IMR-90 (cell line): ENCODE data around the gene SYP. TPM values are rescaled to one million over a fixed set of nuclear protein-coding genes. Genes with fewer than 3 reads are reported as not detected.
A peak's percentile ranks its signal among the peaks of the same experiment; 100 is the strongest.
"Not testable (repeated sequence)": the region's sequence is repeated elsewhere in the genome, so short reads cannot be mapped to it uniquely, and the experiment has no call there.

ENCODE experiments used
- ATAC-seq: fragments of 200-7000 bp; cut with Tn5 transposase; 2 replicates; pipeline ENCODE4 v1.9.1; 2020; ENCODE audit warnings: low read depth, mild to moderate bottlenecking, moderate library complexity
- BruUV-seq: library from RNA; stranded (reverse); fragments of 400-500 nt; replicated peaks from 2 replicates; lab custom pipeline; 2021; lab: Mats Ljungman, UMichigan
- CTCF ChIA-PET: fragments of 300-600 bp; formaldehyde crosslinking; extraction: SDS; loops from one replicate; lab custom pipeline; 2021; ENCODE audit warnings: antibody characterized with exemption; lab: Yijun Ruan, JAX
- POLR2A ChIA-PET: fragments of 300-600 bp; sonication (Branson Sonifier 250); formaldehyde crosslinking; loops from one replicate; lab custom pipeline; 2022; ENCODE audit warnings: antibody characterized with exemption; ENCODE audit not compliant: unreplicated experiment; lab: Charles Lee
- DNase-seq: peaks from one replicate; pipeline ENCODE4 v3.0.0; 2013
- H2AFZ ChIP-seq: replicated peaks from 2 replicates; pipeline ENCODE3; 2013; ENCODE audit warnings: low read length, mild to moderate bottlenecking; ENCODE audit not compliant: poor library complexity
- H2AK5ac ChIP-seq: 2 replicates; pipeline ENCODE4 v1.6.1; 2013; ENCODE audit warnings: low read depth, low read length, inconsistent platforms
- H2AK9ac ChIP-seq: replicated peaks from 2 replicates; pipeline ENCODE3; 2013; ENCODE audit warnings: mild to moderate bottlenecking, low read depth, low read length, moderate library complexity; ENCODE audit not compliant: poor library complexity
- H2BK120ac ChIP-seq: 2 replicates; pipeline ENCODE4 v1.6.1; 2013; ENCODE audit warnings: low read depth, low read length, inconsistent platforms
- H2BK15ac ChIP-seq: 3 replicates; pipeline ENCODE4 v1.6.1; 2013; ENCODE audit warnings: low read depth, low read length, inconsistent platforms
- H2BK20ac ChIP-seq: 2 replicates; pipeline ENCODE4 v1.6.1; 2013; ENCODE audit warnings: low read depth, mild to moderate bottlenecking, inconsistent platforms, low read length, moderate library complexity
- H2BK5ac ChIP-seq: 2 replicates; pipeline ENCODE4 v1.6.1; 2013; ENCODE audit warnings: mild to moderate bottlenecking, low read depth, low read length, inconsistent platforms; ENCODE audit not compliant: poor library complexity, severe bottlenecking
- H3K14ac ChIP-seq: replicated peaks from 2 replicates; pipeline ENCODE4 v1.6.1; 2013; ENCODE audit warnings: low read depth, low read length, inconsistent platforms
- H3K18ac ChIP-seq: 2 replicates; pipeline ENCODE4 v1.6.1; 2013; ENCODE audit warnings: low read depth, low read length, control low read depth
- H3K23ac ChIP-seq: 2 replicates; pipeline ENCODE4 v1.6.1; 2013; ENCODE audit warnings: low read depth, low read length, inconsistent platforms
- H3K27ac ChIP-seq: 2 replicates; pipeline ENCODE4 v1.5.1; 2013; ENCODE audit warnings: mild to moderate bottlenecking, control low read depth, low read length; ENCODE audit not compliant: insufficient read depth
- H3K27me3 ChIP-seq: 2 replicates; pipeline ENCODE4 v1.6.1; 2013; ENCODE audit warnings: low read length; ENCODE audit not compliant: control insufficient read depth, insufficient read depth
- H3K36me3 ChIP-seq: 2 replicates; pipeline ENCODE4 v1.6.1; 2013; ENCODE audit warnings: low read length, mixed read lengths; ENCODE audit not compliant: control insufficient read depth, insufficient read depth
- H3K4ac ChIP-seq: 2 replicates; pipeline ENCODE4 v1.6.1; 2013; ENCODE audit warnings: low read depth, low read length, inconsistent platforms
- H3K4me1 ChIP-seq: 2 replicates; pipeline ENCODE4 v1.6.1; 2013; ENCODE audit warnings: low read length, mixed read lengths; ENCODE audit not compliant: control insufficient read depth, insufficient read depth
- H3K4me2 ChIP-seq: 2 replicates; pipeline ENCODE4 v1.6.1; 2013; ENCODE audit warnings: low read depth, mild to moderate bottlenecking, control low read depth, low read length, moderate library complexity
- H3K4me3 ChIP-seq: 2 replicates; pipeline ENCODE4 v1.5.1; 2013; ENCODE audit warnings: low read depth, mild to moderate bottlenecking, control low read depth, low read length, moderate library complexity; ENCODE audit not compliant: insufficient read depth
- H3K56ac ChIP-seq: 2 replicates; pipeline ENCODE4 v1.6.1; 2013; ENCODE audit warnings: low read length, inconsistent platforms; ENCODE audit not compliant: insufficient read depth; ENCODE audit errors: extremely low read depth
- H3K79me1 ChIP-seq, 2 experiments: 2 replicates each; pipeline ENCODE4 v1.6.1; 2013; ENCODE audit warnings: low read length in 2 of 2, inconsistent platforms in 1 of 2, low read depth in 1 of 2
- H3K9ac ChIP-seq: 2 replicates; pipeline ENCODE4 v1.6.1; 2013; ENCODE audit warnings: low read depth, low read length, control low read depth
- H3K9me1 ChIP-seq: 2 replicates; pipeline ENCODE4 v1.6.1; 2013; ENCODE audit warnings: low read length, inconsistent platforms; ENCODE audit not compliant: insufficient read depth
- H3K9me3 ChIP-seq: 2 replicates; pipeline ENCODE4 v1.6.1; 2013; ENCODE audit warnings: low read length; ENCODE audit not compliant: control insufficient read depth, insufficient read depth
- H4K20me1 ChIP-seq: 2 replicates; pipeline ENCODE4 v1.6.1; 2013; ENCODE audit warnings: low read length, inconsistent platforms; ENCODE audit not compliant: insufficient read depth
- H4K5ac ChIP-seq: 2 replicates; pipeline ENCODE4 v1.6.1; 2013; ENCODE audit warnings: mild to moderate bottlenecking, low read depth, low read length, control low read depth
- H4K8ac ChIP-seq, 2 experiments: 2 replicates each; pipeline ENCODE4 v1.6.1; 2013; ENCODE audit warnings: low read depth in 2 of 2, low read length in 2 of 2, control low read depth in 1 of 2, inconsistent platforms in 1 of 2
- H4K91ac ChIP-seq: 2 replicates; pipeline ENCODE4 v1.6.1; 2013; ENCODE audit warnings: low read depth, low read length, inconsistent platforms; ENCODE audit not compliant: insufficient read depth
- BHLHE40 ChIP-seq: fragments of 150-350 bp; IDR thresholded peaks from 2 replicates; pipeline ENCODE4 v1.6.1; 2016; ENCODE audit warnings: mild to moderate bottlenecking, low read depth, low read length
- CEBPB ChIP-seq: IDR thresholded peaks from 2 replicates; pipeline ENCODE4 v1.6.1; 2012; ENCODE audit warnings: low read depth, low read length, improper control_type of control experiment
- WGBS, 2 experiments: methylation state at CpG; one replicate each; pipeline versions ENCODE4 v1.1.5 to v1.1.7; 2013; ENCODE audit warnings: missing lambda C conversion rate in 2 of 2; ENCODE audit not compliant: insufficient read length in 1 of 2; ENCODE audit errors: extremely low coverage in 2 of 2; 5-methylcytosine and 5-hydroxymethylcytosine counted together
- dilution Hi-C: fragments of 300-500 bp; cut with HindIII; formaldehyde crosslinking; loops from one replicate; pipeline ENCODE4 v1.14.3; 2018; ENCODE audit warnings: low sequenced_read_pairs; ENCODE audit not compliant: unreplicated experiment
- in situ Hi-C: fragments of 300-500 bp; cut with MboI; formaldehyde crosslinking; loops from 3 replicates; pipeline ENCODE4 v1.14.3; 2019; ENCODE audit warnings: low sequenced_read_pairs, inconsistent platforms, mixed read lengths
- intact Hi-C: fragments of 100-400 bp; cut with micrococcal nuclease; formaldehyde crosslinking; loops from 2 replicates; pipeline ENCODE4 v1.10.0; 2022
- polyA plus RNA-seq, 3 experiments: library from polyadenylated mRNA; depleted of rRNA; stranded (reverse); fragments of >200 nt; gene quantifications; 2 replicates each; pipeline ENCODE4 v1.2.3, GENCODE V29; 2012; ENCODE audit warnings: low replicate concordance in 1 of 3
- total RNA-seq: library from RNA; depleted of rRNA; stranded (reverse); fragments of >200 nt; gene quantifications from 2 replicates; pipeline ENCODE4 v1.2.3, GENCODE V29; 2012

SYP gene
- total and polyA plus RNA-seq, 2 of the 4 experiments (the other 2 are of a cell fraction) = under 0.01 to 0.05 TPM

- no peak overlapping the region for H4K8ac ChIP-seq
- no peak overlapping the region for H3K4ac ChIP-seq
- no peak overlapping the region for H3K4me3 ChIP-seq
- intact Hi-C loops = no loop called here
- H4K20me1 ChIP-seq = no peaks in the 10 kb centered on the region
- no peak overlapping the region for H2BK15ac ChIP-seq
- TF ChIP-seq BHLHE40 (no peak), CEBPB (peak; percentile 64; the same call in 1 of the 2 replicates)
- no peak overlapping the region for H4K5ac ChIP-seq
- no CpG with 5 or more reads among the region's 1 CpG for WGBS, 2 experiments
- dilution Hi-C loops = no loop called here
- H3K4me2 ChIP-seq = no peak overlapping the region
- peaks cover 6% of the 10 kb centered on the region for H3K4me1 ChIP-seq
- ATAC-seq = no peak
- no peaks in the 10 kb centered on the region; the same call in 1 of the 2 replicates for H3K27me3 ChIP-seq
- no peaks in the 10 kb centered on the region; a peak in 1 of 4 replicates for H3K79me1 ChIP-seq
- H3K23ac ChIP-seq = no peak overlapping the region
- no peak overlapping the region for H3K18ac ChIP-seq
- H2BK120ac ChIP-seq = no peak overlapping the region
- no peaks in the 10 kb centered on the region for H3K36me3 ChIP-seq
- H3K56ac ChIP-seq = no peak overlapping the region
- DNase-seq = no peak
- H3K9me3 ChIP-seq = no peaks in the 10 kb centered on the region
- no peak overlapping the region for H2AK5ac ChIP-seq
- H3K27ac ChIP-seq = no peak overlapping the region
- in situ Hi-C loops = no loop called here
- H3K14ac ChIP-seq = no peak overlapping the region
- CTCF ChIA-PET = no interaction called here
- H3K9ac ChIP-seq = no peak overlapping the region
- H4K91ac ChIP-seq = no peak overlapping the region
- H2AFZ ChIP-seq = no peak overlapping the region
- H3K9me1 ChIP-seq = no peaks in the 10 kb centered on the region
- H2BK5ac ChIP-seq = no peak overlapping the region
- POLR2A ChIA-PET = no interaction called here
- no peak overlapping the region for H2BK20ac ChIP-seq
- H2AK9ac ChIP-seq = no peak overlapping the region
- no TSS peak for BruUV-seq
Measured at GRCh38 chrX:49153467-49153866, 46.5 kb downstream of the SYP start.

DNA sequence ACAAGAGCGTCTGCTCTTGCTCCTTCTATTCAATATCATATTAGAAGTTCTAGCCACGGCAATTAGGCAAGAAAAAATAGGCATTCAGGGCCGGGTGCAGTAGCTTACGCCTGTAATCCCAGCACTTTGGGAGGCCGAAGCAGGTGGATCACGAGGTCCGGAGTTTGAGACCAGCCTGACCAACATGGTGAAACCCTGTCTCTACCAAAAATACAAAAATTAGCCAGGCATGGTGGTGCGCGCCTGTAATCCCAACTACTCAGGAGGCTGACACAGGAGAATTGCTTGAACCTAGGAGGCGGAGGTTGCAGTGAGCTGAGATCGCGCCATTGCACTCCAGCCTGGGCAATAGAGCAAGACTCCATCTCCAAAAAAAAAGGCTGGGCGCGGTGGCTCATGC is 50.7 kb downstream of the SYP start:
- H3K79me1 ChIP-seq, intact Hi-C loops, POLR2A ChIA-PET, H4K8ac ChIP-seq, H2AFZ ChIP-seq, H3K36me3 ChIP-seq, H2AK9ac ChIP-seq, H3K9me1 ChIP-seq, CTCF ChIA-PET, H3K4me1 ChIP-seq, in situ Hi-C loops, H2BK120ac ChIP-seq, ATAC-seq, H3K23ac ChIP-seq, H3K9me3 ChIP-seq, H3K4ac ChIP-seq, H2BK15ac ChIP-seq, H3K14ac ChIP-seq, H3K4me3 ChIP-seq, H4K91ac ChIP-seq, H4K5ac ChIP-seq, BruUV-seq, H4K20me1 ChIP-seq, H3K56ac ChIP-seq, H3K27ac ChIP-seq, DNase-seq, H2AK5ac ChIP-seq, H2BK5ac ChIP-seq, H2BK20ac ChIP-seq, H3K27me3 ChIP-seq, H3K18ac ChIP-seq, H3K4me2 ChIP-seq, H3K9ac ChIP-seq, dilution Hi-C loops: not testable (repeated sequence)
- 100% methylated on average over 3 of the region's 14 CpGs; no CpG with 5 or more reads in 1 of the 2 experiments for WGBS, 2 experiments
